Measurements from ENCODE around the gene TCF7L2. TPM values are rescaled to one million over a fixed set of nuclear protein-coding genes. Genes with fewer than 3 reads are reported as not detected.

TCF7L2 gene
- total RNA-seq, 1 donor from 2014 or later: 8.2 TPM

DNA sequence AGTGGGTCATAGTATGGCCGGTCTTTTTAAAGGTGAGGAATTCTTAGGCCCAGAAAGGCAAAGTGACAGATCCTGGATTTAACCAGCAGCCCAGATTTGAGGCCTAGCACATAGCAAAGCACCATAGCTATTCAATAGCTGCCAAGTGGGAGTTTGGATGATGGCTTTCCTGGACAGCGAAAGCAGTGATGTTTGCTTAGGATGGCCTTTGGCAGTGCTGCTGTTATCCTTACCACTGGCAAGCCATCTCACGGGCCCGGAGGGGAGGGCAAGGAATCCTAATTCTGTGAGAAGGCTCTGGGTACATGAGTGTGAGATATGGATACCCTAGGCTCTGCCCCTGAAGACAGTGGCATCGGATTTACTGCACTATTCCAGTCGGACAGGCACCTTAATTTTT is 50.4 kb downstream of the TCF7L2 start:
- DNase-seq (ENCODE audit: low spot score in 2 of 2): no peak
- intact Hi-C loops (cut with DNase I): loop anchor here (5.0 kb wide), 1 partner anchor 48 kb away; the partner anchor contains the start of gene TCF7L2
- Histone ChIP-seq H3K9me3 (no peaks in the 10 kb centered on the region), H3K4me3 (peak overlapping the region in 1 of 2 donors; percentile 17), H3K27ac (peak overlapping the region; percentile 56 to 76), H3K36me3 (no peaks in the 10 kb centered on the region), H3K27me3 (no peaks in the 10 kb centered on the region), H3K4me1 (peaks cover 3 to 45% of the 10 kb centered on the region in 2 donors)
- TF ChIP-seq, protein P1, sequence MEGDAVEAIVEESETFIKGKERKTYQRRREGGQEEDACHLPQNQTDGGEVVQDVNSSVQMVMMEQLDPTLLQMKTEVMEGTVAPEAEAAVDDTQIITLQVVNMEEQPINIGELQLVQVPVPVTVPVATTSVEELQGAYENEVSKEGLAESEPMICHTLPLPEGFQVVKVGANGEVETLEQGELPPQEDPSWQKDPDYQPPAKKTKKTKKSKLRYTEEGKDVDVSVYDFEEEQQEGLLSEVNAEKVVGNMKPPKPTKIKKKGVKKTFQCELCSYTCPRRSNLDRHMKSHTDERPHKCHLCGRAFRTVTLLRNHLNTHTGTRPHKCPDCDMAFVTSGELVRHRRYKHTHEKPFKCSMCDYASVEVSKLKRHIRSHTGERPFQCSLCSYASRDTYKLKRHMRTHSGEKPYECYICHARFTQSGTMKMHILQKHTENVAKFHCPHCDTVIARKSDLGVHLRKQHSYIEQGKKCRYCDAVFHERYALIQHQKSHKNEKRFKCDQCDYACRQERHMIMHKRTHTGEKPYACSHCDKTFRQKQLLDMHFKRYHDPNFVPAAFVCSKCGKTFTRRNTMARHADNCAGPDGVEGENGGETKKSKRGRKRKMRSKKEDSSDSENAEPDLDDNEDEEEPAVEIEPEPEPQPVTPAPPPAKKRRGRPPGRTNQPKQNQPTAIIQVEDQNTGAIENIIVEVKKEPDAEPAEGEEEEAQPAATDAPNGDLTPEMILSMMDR (IDR thresholded peaks at IDR 0.05): no peak

DNA sequence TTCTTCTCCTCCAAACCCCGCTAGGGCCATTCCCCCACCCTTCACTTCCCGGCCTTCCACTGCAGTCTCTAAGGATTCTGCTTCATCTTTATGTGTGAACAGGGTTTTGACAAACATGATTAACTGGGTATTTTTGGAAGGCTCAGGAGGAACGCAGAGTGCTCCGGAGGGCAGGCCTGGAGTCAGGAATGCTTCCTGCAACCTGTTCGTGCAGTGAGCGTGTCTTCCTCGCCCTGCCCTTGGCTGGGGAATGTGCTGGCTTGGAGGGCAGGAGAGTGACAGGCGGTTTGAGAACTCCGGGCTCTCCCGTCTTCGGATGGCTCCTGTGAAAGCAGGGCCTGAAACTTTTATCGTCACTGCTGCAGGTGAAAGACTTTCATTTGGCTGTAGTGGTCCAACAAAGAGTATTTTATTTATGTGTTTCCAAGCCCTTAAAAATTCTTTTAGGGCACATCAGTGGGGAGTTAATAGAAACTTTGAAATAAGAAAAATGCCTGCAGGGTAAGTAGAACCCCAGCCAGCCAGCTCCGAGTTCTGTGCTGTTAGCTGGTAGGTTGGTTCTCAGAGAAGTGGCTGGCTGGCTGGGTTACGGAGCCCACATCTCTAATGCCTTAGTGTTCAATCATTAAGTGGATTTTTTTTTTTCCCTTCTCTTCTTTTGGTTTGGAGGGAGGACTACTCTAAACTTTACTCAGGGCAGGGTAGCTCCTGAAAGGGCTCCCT is 51.0 kb downstream of the TCF7L2 start:
- peaks cover 3 to 50% of the 10 kb centered on the region in 2 donors for H3K4me1 ChIP-seq
- no peaks in the 10 kb centered on the region for H3K36me3 ChIP-seq
- TF ChIP-seq, protein P1 (IDR thresholded peaks at IDR 0.05): peak in 2 of 3 experiments; percentile 22 to 31
- peak overlapping the region in 1 of 2 donors; percentile 17 for H3K4me3 ChIP-seq
- H3K27me3 ChIP-seq: no peaks in the 10 kb centered on the region
- intact Hi-C loops (cut with DNase I): loop anchor here (5.0 kb wide), 1 partner anchor 49 kb away; the partner anchor contains the start of gene TCF7L2
- no peak for DNase-seq (ENCODE audit: low spot score in 2 of 2)
- peak overlapping the region; percentile 56 to 76 for H3K27ac ChIP-seq
- H3K9me3 ChIP-seq: no peaks in the 10 kb centered on the region

DNA sequence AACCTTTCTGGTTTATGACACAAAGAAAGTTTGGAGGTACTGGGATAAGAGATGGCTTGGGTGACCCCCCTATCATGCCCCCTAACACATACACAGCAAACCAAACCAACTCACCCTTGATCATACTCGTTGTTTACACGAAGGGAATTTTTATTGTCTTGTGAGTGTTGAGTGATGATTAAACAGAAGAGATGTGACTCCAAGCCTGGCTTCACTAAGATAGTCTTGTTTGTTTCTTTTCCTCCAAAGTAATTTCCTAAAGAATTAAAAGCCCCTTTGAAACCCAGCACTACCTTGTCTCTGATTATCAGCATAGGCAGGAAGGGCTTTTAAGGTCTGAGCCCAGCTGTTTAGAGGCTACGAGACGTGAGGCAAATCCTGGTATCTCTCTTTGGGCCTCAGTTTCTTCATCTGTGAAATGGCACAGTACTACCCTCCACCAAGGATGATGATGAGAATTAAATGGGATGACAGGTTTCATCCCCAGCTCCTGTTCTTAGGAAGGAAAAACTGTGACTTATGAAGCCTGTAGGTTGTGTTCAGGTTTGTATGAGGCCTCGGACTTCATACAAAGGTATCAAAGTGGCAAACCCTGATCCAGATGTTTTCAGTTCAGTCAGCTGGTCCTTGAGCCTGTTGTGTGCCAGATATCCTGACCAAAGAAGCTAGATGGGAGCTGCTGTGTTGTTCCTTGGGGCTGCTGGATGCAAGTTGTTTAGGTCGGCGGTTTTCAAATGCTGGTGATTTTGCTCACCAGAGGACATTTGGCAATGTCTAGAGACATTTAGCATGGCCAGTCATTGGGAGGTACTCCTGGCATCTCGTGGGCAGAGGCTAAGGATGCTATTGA is 51.8 kb downstream of the TCF7L2 start:
- intact Hi-C loops (cut with DNase I): loop anchor here (5.0 kb wide), 1 partner anchor 50 kb away; the partner anchor contains the start of gene TCF7L2
- H3K9me3 ChIP-seq: no peaks in the 10 kb centered on the region

DNA sequence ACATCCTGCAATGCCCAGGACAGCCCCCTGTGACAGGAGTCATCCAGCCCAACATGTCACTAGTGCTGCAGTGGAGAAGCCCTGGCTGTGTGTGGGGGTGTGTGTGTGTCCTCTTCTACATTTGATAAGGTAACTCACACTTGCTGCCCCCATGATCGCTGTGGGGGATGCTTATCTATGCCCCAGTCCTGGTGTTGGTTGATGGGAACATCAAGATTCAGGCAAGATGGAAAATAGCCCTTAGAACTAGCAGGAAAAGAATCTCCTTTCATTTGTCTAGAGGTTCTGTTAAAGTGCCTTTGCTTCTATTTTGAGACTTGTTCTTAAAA is 52.4 kb downstream of the TCF7L2 start:
- H3K4me3 ChIP-seq: no peak overlapping the region
- DNase-seq (ENCODE audit: low spot score in 2 of 2): no peak
- H3K4me1 ChIP-seq: peaks cover 3 to 64% of the 10 kb centered on the region in 2 donors
- H3K36me3 ChIP-seq: no peaks in the 10 kb centered on the region
- TF ChIP-seq, protein P1 (IDR thresholded peaks at IDR 0.05): no peak
- H3K27ac ChIP-seq: no peak overlapping the region
- no peaks in the 10 kb centered on the region for H3K27me3 ChIP-seq
- intact Hi-C loops (cut with DNase I): loop anchor here (5.0 kb wide), 1 partner anchor 50 kb away; the partner anchor contains the start of gene TCF7L2
- H3K9me3 ChIP-seq: no peaks in the 10 kb centered on the region

More for the DNA sequence above, 51.8 kb downstream of the TCF7L2 start:
- no peaks in the 10 kb centered on the region for H3K36me3 ChIP-seq
- H3K4me3 ChIP-seq: no peak overlapping the region
- DNase-seq (ENCODE audit: low spot score in 2 of 2): no peak
- TF ChIP-seq, protein P1 (IDR thresholded peaks at IDR 0.05): no peak
- H3K27ac ChIP-seq: peak overlapping the region; percentile 56 to 76
- peaks cover 3 to 58% of the 10 kb centered on the region in 2 donors for H3K4me1 ChIP-seq
- no peaks in the 10 kb centered on the region for H3K27me3 ChIP-seq

DNA sequence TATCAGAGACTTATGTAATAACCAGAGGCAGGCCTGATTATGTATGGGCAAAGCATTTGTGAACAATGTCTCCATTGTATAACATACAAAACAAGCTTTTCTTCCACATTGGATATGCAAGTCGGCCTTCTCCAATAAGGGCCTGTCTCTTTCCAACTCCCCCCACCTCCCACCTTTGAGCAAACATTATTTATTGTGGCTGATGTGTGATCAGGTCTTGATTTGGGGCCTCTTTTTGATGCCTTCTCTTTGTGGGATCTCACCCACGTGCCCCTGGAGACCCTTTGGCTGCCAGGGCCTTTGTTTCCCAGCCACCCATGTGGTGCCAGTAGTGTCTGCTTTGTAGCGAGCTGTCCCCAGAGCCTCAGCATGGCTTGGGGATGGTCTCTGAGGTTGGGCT is 53.0 kb downstream of the TCF7L2 start:
- no peak for DNase-seq (ENCODE audit: low spot score in 2 of 2)
- TF ChIP-seq, protein P1 (IDR thresholded peaks at IDR 0.05): no peak
- Histone ChIP-seq H3K27ac (peak overlapping the region in 1 of 2 donors; percentile 46), H3K4me3 (no peak overlapping the region), H3K27me3 (no peaks in the 10 kb centered on the region), H3K4me1 (peaks cover 3 to 69% of the 10 kb centered on the region in 2 donors), H3K9me3 (no peaks in the 10 kb centered on the region), H3K36me3 (peaks cover 0 to under 1% of the 10 kb centered on the region in 2 donors)
- intact Hi-C loops (cut with DNase I): loop anchor here (5.0 kb wide), 1 partner anchor 51 kb away; the partner anchor contains the start of gene TCF7L2
